GM04503 (cell line): ENCODE results near the gene SPATS1.

Source experiments
- DNase-seq: peaks from one replicate; pipeline ENCODE4 v3.0.0-alpha.2; 2012; ENCODE audit warnings: low read depth

SPATS1 gene, protein sequence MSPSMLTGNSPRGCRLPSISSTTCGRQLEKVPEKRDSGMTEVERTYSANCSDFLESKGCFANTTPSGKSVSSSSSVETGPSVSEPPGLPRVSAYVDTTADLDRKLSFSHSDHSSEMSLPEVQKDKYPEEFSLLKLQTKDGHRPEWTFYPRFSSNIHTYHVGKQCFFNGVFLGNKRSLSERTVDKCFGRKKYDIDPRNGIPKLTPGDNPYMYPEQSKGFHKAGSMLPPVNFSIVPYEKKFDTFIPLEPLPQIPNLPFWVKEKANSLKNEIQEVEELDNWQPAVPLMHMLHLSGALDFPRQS

GRCh38 chr6:44342489-44342888, at the start of gene SPATS1:
Gene SPATS1, plus strand, starts transcription at chr6:44342650. Its CDS starts 446 bp downstream, at chr6:44343096.
- no peak for DNase-seq

DNA sequence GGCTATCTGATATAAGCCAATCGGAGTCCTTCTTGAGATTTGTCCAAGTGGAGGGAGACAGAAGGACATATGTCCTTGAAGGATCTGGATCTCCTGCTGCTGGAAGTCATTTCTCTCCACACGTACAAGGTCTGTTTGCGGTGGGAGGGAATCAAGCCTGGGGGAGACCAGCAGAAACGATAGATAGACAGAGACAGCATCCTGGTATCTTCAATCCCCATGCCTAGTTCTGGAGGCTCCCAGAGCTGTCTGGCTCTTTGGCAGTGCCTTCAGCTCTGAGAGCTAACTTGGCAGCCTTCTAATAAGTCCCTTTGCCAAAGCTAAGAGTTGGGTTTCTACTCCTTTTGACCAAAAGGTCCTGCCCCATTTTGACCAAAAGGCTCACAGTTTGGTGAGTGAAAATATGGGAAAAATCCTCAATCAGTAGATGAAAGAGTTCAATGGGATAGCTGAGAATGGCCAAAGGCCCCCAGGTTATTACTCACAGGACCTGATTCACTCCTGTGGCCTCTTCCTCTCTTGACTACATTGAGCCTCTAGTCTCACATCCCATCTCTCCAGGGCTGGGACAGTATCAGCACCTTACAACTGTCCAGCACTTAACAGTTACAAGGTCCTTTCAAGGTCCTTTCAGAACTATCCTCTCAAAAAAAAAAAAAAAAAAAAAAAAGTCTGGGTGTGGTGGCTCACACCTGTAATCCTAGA, 49.6 kb upstream of the SPATS1 start:
- DNase-seq: no peak

GRCh38 chr6:44294832-44295791, 47.3 kb upstream of the SPATS1 start:
- no peak for DNase-seq

- no peak for DNase-seq
Measured at GRCh38 chr6:44297063-44298038, 45.1 kb upstream of the SPATS1 start.

- DNase-seq: no peak
Measured at GRCh38 chr6:44298055-44298803, 44.2 kb upstream of the SPATS1 start.

DNA sequence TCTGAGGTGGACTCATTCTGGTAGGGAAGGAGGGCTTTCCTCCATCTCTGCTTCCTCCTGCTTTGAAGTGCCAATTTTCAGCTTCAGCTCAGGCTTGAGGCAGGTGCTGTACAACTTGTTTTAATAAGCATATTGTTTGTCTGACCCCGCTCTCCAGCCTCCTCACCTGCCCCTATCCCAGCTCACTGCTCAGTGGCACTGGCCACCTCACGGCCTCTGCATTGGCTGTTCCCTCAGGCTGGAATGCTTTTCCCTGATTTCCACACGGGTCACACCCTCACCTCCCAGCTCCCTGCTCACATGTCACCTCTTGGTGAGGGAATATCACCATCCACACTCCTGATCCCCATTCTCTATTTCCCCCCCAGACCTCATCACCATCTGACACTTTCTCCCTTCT, 43.6 kb upstream of the SPATS1 start:
- DNase-seq: no peak

DNA sequence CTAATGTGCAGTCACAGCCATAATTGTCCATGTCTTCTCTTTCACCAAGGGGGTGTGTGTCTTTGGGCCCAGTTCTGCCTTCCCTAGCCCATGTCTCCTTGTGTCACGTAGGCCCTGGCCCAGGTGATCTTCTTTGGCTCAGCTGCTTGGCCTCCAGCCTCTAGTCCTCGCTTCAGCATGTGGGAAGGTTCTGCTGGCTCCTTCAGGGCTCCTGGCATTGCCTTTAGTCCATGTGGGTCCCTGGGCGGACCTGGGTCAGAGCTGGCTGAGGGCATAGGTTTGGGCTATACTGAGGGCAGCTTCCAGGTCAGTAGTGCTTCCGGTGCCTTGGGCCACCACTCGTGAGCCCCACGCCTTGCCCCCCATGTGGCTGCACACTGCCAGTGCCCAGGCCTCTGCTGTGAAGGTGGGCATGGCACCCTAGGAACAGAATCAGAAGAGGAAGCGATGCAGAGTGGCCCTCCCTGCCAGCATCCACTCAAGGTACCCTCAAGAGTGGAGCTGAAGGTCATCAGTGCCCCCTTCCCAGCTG, 42.1 kb upstream of the SPATS1 start:
- no peak for DNase-seq

DNA sequence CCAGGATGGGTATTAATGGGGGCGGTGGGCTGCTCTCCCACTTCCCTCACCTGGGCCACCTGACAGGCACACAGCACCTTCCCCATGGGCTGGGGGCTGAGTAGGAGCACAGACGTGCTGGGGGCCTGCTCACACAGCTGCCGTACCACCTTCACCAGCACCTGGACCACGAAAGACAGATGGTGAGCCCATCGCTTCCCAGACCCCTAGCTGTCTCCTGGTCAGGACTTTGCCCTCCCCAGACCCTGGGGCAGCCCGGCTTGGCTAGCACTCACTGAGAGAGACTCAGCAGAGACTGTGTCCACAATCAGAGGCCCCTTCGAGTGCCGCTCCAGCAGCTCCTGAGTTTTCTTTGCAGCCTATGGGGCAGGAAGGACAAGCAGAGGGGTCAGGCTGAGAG, 41.3 kb upstream of the SPATS1 start:
- no peak for DNase-seq

- DNase-seq: no peak
Measured at GRCh38 chr6:44301782-44302564, 40.5 kb upstream of the SPATS1 start.

GRCh38 chr6:44302856-44303255, 39.6 kb upstream of the SPATS1 start:
- no peak for DNase-seq

GRCh38 chr6:44303842-44304241, 38.6 kb upstream of the SPATS1 start:
- no peak for DNase-seq

GRCh38 chr6:44304282-44305199, 37.9 kb upstream of the SPATS1 start:
- no peak for DNase-seq

GRCh38 chr6:44305200-44305725, 37.2 kb upstream of the SPATS1 start:
- DNase-seq: no peak

GRCh38 chr6:44306710-44307109, 35.7 kb upstream of the SPATS1 start:
- DNase-seq: no peak

DNA sequence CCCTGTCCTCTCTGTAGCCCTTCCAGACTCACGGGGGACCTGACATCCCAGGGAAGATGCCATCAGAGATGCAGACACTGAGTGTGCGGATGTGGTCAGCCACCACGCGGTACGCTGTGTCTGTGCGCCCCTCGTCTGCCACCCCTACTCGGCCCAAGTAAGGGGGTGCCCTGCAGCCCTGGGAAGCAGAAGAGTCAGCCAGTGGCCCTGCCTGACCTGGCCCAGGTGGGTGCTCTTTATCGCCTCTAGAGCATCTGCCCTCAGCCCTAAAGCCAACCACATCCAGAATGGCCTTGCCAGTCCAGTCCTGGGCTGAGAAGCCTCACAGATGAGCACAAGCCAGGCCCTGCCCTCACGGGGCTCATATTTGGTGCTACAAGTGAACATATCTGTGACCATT, 35.2 kb upstream of the SPATS1 start:
- DNase-seq: no peak

DNA sequence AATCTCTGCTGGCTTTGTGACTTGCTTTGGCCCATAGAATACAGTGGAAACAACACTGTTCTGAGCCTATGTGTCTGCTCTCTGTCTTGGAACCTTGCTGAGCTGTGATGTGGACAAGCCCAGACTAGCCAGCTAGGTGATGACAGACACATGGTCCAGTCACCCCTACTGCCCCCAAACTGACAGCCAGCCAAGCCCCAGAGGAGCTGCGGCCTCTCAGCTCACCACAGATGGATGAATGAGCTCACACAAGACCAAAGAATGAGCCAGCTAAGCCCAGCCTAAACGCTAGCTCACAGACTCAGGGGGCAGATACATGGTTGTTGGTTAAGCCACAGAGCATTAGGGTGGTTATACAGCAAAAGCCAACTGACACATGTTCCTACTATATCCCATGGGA, 33.4 kb upstream of the SPATS1 start:
- peak; percentile 92 for DNase-seq

DNA sequence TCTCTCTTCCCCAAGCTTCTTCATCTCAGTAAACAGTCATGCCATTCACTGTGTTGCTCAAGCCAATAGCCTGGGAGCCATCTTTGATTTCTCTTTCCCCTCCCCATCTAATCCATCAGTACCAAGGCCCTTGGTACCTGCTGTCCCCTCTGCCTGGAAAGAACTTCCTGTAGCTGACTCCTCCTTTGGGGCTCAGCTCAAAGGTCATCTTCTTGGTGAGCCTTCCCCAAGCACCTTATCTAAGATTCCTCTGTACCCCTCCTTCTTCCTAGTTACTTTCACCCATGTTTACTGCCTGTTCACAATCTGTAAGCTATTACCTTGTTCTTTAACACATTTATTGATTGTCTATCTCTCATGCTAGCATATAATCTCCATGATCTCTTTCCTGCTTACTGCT, 32.8 kb upstream of the SPATS1 start:
- DNase-seq: no peak

- DNase-seq: no peak
Measured at GRCh38 chr6:44310241-44310640, 32.2 kb upstream of the SPATS1 start.
